ENCODE data around the gene RABGAP1L. TPM values are rescaled to one million over a fixed set of nuclear protein-coding genes. Genes with fewer than 3 reads are reported as not detected.
"Not testable (repeated sequence)": the region's sequence is repeated elsewhere in the genome, so short reads cannot be mapped to it uniquely, and the experiment has no call there.

RABGAP1L gene
- total and polyA plus RNA-seq, 10 of the 15 experiments (the other 5 are each of a cell fraction or from before 2014, with no cell fraction given): 5.8 to 194 (median 113) TPM

DNA sequence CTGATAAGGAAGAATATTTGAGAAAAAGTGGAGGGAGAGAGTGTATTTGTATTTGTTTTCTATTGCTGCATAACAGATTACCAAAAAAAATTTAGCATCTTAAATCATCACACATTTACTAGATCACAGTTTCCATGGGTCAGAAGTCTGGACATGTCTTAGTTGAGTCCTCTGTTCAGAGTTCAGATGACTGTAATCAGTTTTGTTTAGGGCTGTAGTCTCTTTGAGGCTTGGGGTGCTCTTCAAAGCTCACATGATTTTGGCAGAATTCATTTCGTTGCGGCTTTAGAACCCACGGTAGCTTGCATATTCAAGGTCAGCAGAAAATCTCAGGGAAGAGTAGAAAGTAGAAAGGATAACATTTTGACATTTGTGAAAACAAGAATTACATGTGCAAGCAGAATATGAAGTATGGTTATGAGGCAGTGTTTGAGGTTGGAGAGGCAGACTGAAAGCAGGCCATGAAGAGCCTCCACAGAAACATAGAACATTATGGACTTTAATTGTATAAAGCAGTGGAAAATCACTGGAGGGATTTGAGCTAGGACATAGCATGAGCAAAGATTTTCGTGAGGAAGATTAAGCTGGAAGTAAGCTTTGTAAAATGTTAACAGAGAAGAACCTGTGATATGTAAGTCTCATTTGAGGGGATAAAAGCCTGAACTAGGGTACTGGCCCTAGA is 177.8 kb downstream of the RABGAP1L start:
- Histone ChIP-seq H3K27me3 (replicated peaks in 1 of 2; ENCODE audit: control insufficient read depth in 2 of 2, insufficient read depth in 2 of 2, low read length in 1 of 2) (no peaks in the 10 kb centered on the region), H3K9me3 (replicated peaks; ENCODE audit: control insufficient read depth, insufficient read depth, low read length) (no peaks in the 10 kb centered on the region), H3K4me2 (ENCODE audit: control insufficient read depth, insufficient read depth) (no peak overlapping the region), H3K36me3 (ENCODE audit: control insufficient read depth in 2 of 2, insufficient read depth in 2 of 2, low read length in 1 of 2) (0 out of 4 replicates have a peak, but pooled peaks cover 0 to 3% of the 10 kb centered on the region in 2 experiments), H3K79me2 (ENCODE audit: control insufficient read depth, insufficient read depth, low read length) (no peaks in the 10 kb centered on the region; the same call in 1 of the 2 replicates), H3K27ac (ENCODE audit: control insufficient read depth, insufficient read depth) (no peak overlapping the region), H3K4me1 (ENCODE audit: control insufficient read depth, insufficient read depth, low read length) (no peaks in the 10 kb centered on the region), H4K20me1 (ENCODE audit: control insufficient read depth, insufficient read depth) (no peaks in the 10 kb centered on the region), H3K9ac (ENCODE audit: control insufficient read depth, insufficient read depth, low read length) (no peak overlapping the region), H3K4me3 (no peak overlapping the region), H2AFZ (ENCODE audit: control insufficient read depth, low read depth, low read length) (no peak overlapping the region)
- ATAC-seq: no peak
- POLR2A ChIA-PET: no interaction called here
- DNase-seq (ENCODE audit: low read depth, low spot score): no peak
- WGBS (ENCODE audit: insufficient coverage, insufficient replicate concordance, low lambda C conversion rate, missing lambda C conversion rate): 99% methylated on average over 4 of the region's 4 CpGs
- BruUV-seq (replicated peaks): no TSS peak
- RAD21 ChIA-PET (ENCODE audit: unreplicated experiment): no interaction called here
- no peak for TF ChIP-seq ZSCAN29 (IDR thresholded peaks at IDR 0.05)
- no peak for TF ChIP-seq RCOR1 (conservative IDR thresholded peaks at IDR 0.05; ENCODE audit: low read depth, low read length)
- no peak for TF ChIP-seq PML (IDR thresholded peaks at IDR 0.05; ENCODE audit: low read length)
- no peak for TF ChIP-seq HCFC1 (IDR thresholded peaks at IDR 0.05; ENCODE audit: low read length)
- TF ChIP-seq MXI1 (IDR thresholded peaks at IDR 0.05; ENCODE audit: low read depth, low read length): no peak
- no peak for TF ChIP-seq PAX8 (IDR thresholded peaks at IDR 0.05)
- no peak for TF ChIP-seq RAD51 (IDR thresholded peaks at IDR 0.05)
- no peak for TF ChIP-seq PAX5 (IDR thresholded peaks at IDR 0.05; ENCODE audit: borderline replicate concordance, low read depth, low read length)
- TF ChIP-seq TBL1XR1 (IDR thresholded peaks at IDR 0.05; ENCODE audit: low read depth, low read length): no peak
- no peak for TF ChIP-seq CEBPB (IDR thresholded peaks at IDR 0.05; ENCODE audit: borderline replicate concordance in 1 of 2, low read depth in 2 of 2, low read length in 2 of 2)
- no peak for TF ChIP-seq HDAC6 (IDR thresholded peaks at IDR 0.05; ENCODE audit: unreplicated experiment)
- no peak for TF ChIP-seq CHD2 (IDR thresholded peaks at IDR 0.05; ENCODE audit: borderline replicate concordance, low read depth, low read length)
- TF ChIP-seq NR2F1 (conservative IDR thresholded peaks at IDR 0.05): no peak
- TF ChIP-seq POLR2A (IDR thresholded peaks at IDR 0.05; ENCODE audit: low read depth, low read length): no peak
- no peak for TF ChIP-seq ZNF217 (IDR thresholded peaks at IDR 0.05)
- TF ChIP-seq, protein P1, sequence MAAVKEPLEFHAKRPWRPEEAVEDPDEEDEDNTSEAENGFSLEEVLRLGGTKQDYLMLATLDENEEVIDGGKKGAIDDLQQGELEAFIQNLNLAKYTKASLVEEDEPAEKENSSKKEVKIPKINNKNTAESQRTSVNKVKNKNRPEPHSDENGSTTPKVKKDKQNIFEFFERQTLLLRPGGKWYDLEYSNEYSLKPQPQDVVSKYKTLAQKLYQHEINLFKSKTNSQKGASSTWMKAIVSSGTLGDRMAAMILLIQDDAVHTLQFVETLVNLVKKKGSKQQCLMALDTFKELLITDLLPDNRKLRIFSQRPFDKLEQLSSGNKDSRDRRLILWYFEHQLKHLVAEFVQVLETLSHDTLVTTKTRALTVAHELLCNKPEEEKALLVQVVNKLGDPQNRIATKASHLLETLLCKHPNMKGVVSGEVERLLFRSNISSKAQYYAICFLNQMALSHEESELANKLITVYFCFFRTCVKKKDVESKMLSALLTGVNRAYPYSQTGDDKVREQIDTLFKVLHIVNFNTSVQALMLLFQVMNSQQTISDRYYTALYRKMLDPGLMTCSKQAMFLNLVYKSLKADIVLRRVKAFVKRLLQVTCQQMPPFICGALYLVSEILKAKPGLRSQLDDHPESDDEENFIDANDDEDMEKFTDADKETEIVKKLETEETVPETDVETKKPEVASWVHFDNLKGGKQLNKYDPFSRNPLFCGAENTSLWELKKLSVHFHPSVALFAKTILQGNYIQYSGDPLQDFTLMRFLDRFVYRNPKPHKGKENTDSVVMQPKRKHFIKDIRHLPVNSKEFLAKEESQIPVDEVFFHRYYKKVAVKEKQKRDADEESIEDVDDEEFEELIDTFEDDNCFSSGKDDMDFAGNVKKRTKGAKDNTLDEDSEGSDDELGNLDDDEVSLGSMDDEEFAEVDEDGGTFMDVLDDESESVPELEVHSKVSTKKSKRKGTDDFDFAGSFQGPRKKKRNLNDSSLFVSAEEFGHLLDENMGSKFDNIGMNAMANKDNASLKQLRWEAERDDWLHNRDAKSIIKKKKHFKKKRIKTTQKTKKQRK (IDR thresholded peaks at IDR 0.05; ENCODE audit: low read depth, low read length): no peak
- TF ChIP-seq GABPA (IDR thresholded peaks at IDR 0.05; ENCODE audit: low read depth): no peak
- intact Hi-C loops (cut with micrococcal nuclease; ENCODE audit: unreplicated experiment) (no loop called here), in situ Hi-C loops (cut with MboI) (no loop called here)
- CTCF ChIA-PET: interaction anchor here (0.7 kb wide), 1 partner anchor 115 kb away, joined by 3 read pairs; no protein-coding TSS in a partner anchor
- SMC1A ChIA-PET (ENCODE audit: uncharacterized antibody, unreplicated experiment): no interaction called here
- no peak for FAIRE-seq

DNA sequence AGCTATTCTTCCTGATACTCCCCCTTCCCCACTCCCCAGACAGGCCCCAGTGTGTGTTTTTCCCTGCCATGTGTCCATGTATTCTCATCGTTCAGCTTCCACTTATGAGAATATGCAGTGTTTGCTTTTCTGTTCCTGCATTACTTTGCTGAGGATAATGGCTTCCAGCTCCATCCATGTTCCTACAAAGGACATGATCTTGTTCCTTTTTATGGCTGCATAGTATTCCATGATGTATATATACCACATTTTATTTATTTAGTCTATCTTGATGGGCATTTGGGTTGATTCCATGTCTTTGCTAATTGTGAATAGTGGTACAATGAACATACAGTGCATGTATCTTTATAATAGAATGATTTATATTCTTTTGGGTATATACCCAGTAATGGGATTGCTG is 181.1 kb downstream of the RABGAP1L start:
- 100% methylated on average over 1 of the region's 1 CpG for WGBS (ENCODE audit: insufficient coverage, insufficient replicate concordance, low lambda C conversion rate, missing lambda C conversion rate)
- in situ Hi-C loops (cut with MboI); DNase-seq (ENCODE audit: low read depth, low spot score); H4K20me1 ChIP-seq (ENCODE audit: control insufficient read depth, insufficient read depth); H3K9me3 ChIP-seq (replicated peaks; ENCODE audit: control insufficient read depth, insufficient read depth, low read length); intact Hi-C loops (cut with micrococcal nuclease; ENCODE audit: unreplicated experiment); H3K36me3 ChIP-seq (ENCODE audit: control insufficient read depth in 2 of 2, insufficient read depth in 2 of 2, low read length in 1 of 2); H3K4me3 ChIP-seq; ATAC-seq; H3K4me2 ChIP-seq (ENCODE audit: control insufficient read depth, insufficient read depth); H3K79me2 ChIP-seq (ENCODE audit: control insufficient read depth, insufficient read depth, low read length); POLR2A ChIA-PET; H3K27ac ChIP-seq (ENCODE audit: control insufficient read depth, insufficient read depth); H3K9ac ChIP-seq (ENCODE audit: control insufficient read depth, insufficient read depth, low read length); RAD21 ChIA-PET (ENCODE audit: unreplicated experiment); H3K4me1 ChIP-seq (ENCODE audit: control insufficient read depth, insufficient read depth, low read length); BruUV-seq (replicated peaks); CTCF ChIA-PET; H3K27me3 ChIP-seq (replicated peaks in 1 of 2; ENCODE audit: control insufficient read depth in 2 of 2, insufficient read depth in 2 of 2, low read length in 1 of 2); H2AFZ ChIP-seq (ENCODE audit: control insufficient read depth, low read depth, low read length); FAIRE-seq: not testable (repeated sequence)
- SMC1A ChIA-PET (ENCODE audit: uncharacterized antibody, unreplicated experiment): interaction anchor here (0.6 to 1.5 kb wide), 2 partner anchors 26 to 101 kb away, joined by 3 read pairs; no protein-coding TSS in a partner anchor

All from GM12878 (cell line).